Fibroblast of lung (primary cell): ENCODE results near the gene OR52A5.

Source experiments
- EZH2 ChIP-seq: IDR thresholded peaks from 2 replicates; pipeline ENCODE4 v1.5.1; 2012; ENCODE audit warnings: low read length, control low read depth, mild to moderate bottlenecking; ENCODE audit errors: missing control alignments
- TF ChIP-seq, protein P1 (sequence below), 2 donors: IDR thresholded peaks in 1 of 2; conservative IDR thresholded peaks in 1 of 2; 1 replicate in 1 of 2; 2 replicates in 1 of 2; pipeline ENCODE4 v1.5.1; 2011 to 2012; ENCODE audit warnings: low read length in 2 of 2, control low read depth in 1 of 2, inconsistent platforms in 1 of 2, low read depth in 1 of 2, mild to moderate bottlenecking in 1 of 2

DNA sequence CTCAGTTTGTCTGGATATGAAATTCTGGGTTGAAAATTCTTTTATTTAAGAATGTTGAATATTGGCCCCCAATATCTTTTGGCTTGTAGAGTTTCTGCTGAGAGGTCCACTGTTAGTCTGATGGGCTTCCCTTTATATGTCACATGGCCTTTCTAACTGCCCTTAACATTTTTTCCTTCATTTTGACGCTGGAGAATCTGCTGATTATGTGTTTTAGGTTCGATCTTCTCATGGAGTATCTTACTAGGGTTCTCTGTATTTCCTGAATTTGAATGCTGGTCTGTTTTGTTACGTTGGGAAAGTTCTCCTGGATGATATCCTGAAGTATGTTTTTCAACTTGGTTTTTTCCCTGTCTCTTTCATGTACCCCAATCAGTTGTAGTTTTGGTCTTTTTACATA, 22.8 kb downstream of the OR52A5 start:
- TF ChIP-seq, protein P1, sequence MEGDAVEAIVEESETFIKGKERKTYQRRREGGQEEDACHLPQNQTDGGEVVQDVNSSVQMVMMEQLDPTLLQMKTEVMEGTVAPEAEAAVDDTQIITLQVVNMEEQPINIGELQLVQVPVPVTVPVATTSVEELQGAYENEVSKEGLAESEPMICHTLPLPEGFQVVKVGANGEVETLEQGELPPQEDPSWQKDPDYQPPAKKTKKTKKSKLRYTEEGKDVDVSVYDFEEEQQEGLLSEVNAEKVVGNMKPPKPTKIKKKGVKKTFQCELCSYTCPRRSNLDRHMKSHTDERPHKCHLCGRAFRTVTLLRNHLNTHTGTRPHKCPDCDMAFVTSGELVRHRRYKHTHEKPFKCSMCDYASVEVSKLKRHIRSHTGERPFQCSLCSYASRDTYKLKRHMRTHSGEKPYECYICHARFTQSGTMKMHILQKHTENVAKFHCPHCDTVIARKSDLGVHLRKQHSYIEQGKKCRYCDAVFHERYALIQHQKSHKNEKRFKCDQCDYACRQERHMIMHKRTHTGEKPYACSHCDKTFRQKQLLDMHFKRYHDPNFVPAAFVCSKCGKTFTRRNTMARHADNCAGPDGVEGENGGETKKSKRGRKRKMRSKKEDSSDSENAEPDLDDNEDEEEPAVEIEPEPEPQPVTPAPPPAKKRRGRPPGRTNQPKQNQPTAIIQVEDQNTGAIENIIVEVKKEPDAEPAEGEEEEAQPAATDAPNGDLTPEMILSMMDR (conservative IDR thresholded peaks at IDR 0.05 in 1 of 2, IDR thresholded peaks at IDR 0.05 in 1 of 2; ENCODE audit: low read depth in 1 of 2, low read length in 2 of 2) = no peak
- no peak for TF ChIP-seq EZH2
